Duodenal mucosa (tissue), 2 donors: ENCODE results near the gene SCYGR3.
"Not testable (repeated sequence)": the region's sequence is repeated elsewhere in the genome, so short reads cannot be mapped to it uniquely, and the experiment has no call there.

Source experiments
- H3K27ac ChIP-seq: one replicate; pipeline ENCODE4 v1.7.0; 2013; ENCODE audit warnings: low read depth, low read length
- H3K27me3 ChIP-seq, 2 donors: one replicate each; pipeline ENCODE4 v1.7.0; 2013; ENCODE audit warnings: low read length in 2 of 2, control low read depth in 1 of 2; ENCODE audit not compliant: insufficient read depth in 2 of 2, control insufficient read depth in 1 of 2
- H3K36me3 ChIP-seq, 2 donors: one replicate each; pipeline ENCODE4 v1.7.0; 2013; ENCODE audit warnings: low read length in 2 of 2, control low read depth in 1 of 2; ENCODE audit not compliant: insufficient read depth in 2 of 2, control insufficient read depth in 1 of 2
- H3K4me1 ChIP-seq, 2 donors: one replicate each; pipeline ENCODE4 v1.7.0; 2013; ENCODE audit warnings: low read length in 2 of 2, control low read depth in 1 of 2; ENCODE audit not compliant: insufficient read depth in 2 of 2, control insufficient read depth in 1 of 2
- H3K4me3 ChIP-seq, 2 donors: one replicate each; pipeline ENCODE4 v1.7.0; 2013; ENCODE audit warnings: low read length in 2 of 2, low read depth in 1 of 2
- H3K9ac ChIP-seq, 2 donors: one replicate each; pipeline ENCODE4 v1.7.0; 2013; ENCODE audit warnings: low read length in 2 of 2, low read depth in 1 of 2
- H3K9me3 ChIP-seq, 2 donors: one replicate each; pipeline ENCODE4 v1.7.0; 2013; ENCODE audit warnings: low read length in 2 of 2, control low read depth in 1 of 2; ENCODE audit not compliant: control insufficient read depth in 1 of 2

SCYGR3 gene

DNA sequence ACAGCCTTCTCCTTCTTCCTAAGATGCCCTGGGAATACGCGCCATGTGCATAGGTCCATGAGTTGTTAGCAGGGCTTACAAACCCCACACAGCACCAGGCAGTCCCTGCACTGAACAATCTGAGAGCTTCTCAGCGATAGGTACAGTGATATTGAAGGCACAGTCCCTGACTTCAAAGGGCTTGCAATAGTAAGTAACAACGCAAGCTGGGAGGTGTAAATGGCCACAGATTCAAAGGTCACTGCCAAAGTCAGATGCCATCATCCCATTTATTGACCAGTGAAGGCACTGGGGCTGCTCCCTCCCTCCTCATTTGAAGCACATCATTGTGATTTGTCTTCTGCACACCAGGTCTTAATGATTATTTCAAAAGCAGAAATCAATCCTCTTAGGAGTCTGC is 541 bp upstream of the SCYGR3 start:
- Histone ChIP-seq H3K4me3 (no peak overlapping the region), H3K4me1 (no peaks in the 10 kb centered on the region), H3K9me3 (no peaks in the 10 kb centered on the region), H3K27me3 (no peaks in the 10 kb centered on the region), H3K9ac (no peak overlapping the region), H3K27ac (no peak overlapping the region), H3K36me3 (no peaks in the 10 kb centered on the region)

DNA sequence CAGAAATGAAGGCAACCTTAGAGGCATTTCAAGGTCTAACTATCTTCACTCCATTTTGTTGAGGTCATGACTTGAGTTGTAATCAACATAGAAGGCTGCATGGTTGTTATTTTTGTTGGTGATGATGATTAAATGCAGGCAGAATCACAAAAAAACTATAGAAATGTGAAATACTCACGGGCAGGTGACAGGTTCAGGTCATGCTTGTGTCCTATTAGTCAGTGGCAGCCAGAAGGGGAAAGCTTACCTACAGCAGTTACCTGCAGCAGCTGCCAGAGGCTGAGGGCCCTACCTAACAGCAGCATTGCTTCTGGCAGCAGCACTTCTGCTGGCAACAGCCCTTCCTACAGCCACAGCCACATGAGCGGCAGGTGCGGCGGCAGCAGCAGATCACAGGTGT is 394 bp downstream of the SCYGR3 start:
- Histone ChIP-seq H3K9me3 (no peaks in the 10 kb centered on the region), H3K4me1 (no peaks in the 10 kb centered on the region), H3K27me3 (no peaks in the 10 kb centered on the region), H3K4me3 (no peak overlapping the region), H3K9ac (no peak overlapping the region), H3K27ac (no peak overlapping the region), H3K36me3 (no peaks in the 10 kb centered on the region)

DNA sequence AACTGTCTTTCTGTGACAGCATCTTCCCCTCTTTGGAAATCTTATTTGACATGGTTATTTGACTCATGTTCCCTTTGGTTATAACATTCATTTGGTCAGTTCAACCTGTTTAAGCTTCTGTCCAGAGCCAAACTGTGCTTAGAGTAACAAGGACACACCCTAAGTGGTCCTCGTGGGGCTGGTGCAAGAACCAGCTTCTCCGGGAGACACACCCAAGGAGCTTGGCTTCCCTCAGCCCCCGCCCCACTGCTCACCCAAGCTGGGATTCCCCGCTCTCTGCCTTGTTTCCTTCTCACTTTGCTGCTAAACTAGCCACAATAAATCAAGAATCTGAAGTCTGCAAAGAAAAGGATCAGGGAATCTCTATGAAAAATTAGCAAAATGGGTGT is 1.4 kb downstream of the SCYGR3 start:
- H3K9me3 ChIP-seq = no peaks in the 10 kb centered on the region
- no peak overlapping the region for H3K9ac ChIP-seq
- no peaks in the 10 kb centered on the region for H3K36me3 ChIP-seq

DNA sequence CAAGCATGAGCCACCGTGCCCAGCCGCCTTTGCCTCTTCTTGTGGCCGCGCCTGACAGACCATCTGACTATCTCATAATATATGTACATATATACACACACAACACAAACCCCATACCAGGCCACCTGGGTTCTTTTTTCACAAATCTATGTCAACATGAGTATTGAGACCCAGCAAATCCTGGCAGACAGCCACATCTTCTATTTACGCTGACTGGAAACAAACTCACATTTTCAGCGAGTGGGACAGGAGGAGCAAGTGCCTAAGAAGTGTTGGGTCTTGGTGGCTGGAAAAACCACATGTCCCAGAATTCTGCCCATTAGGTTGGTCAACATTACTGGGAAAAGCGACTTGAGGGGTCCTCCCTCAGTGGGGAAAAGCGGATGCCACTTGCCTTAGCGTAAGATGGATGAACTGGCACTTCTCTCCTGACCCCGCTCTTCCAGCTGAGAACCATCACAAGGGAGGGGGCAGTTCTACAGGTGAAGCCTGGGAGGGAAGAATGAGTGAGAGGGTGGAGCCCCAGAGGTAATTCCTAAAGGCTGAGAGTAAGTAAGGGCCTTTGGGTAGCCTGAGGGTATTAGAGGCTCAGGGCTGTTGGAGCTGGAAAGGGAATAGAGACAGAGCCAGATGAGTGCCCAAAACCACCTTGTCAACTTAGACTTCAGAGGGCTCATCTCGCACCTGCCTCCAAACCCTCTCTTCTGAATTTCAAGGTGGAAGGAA is 1.9 kb downstream of the SCYGR3 start:
- Histone ChIP-seq H3K36me3 (no peaks in the 10 kb centered on the region), H3K4me1 (no peaks in the 10 kb centered on the region), H3K27ac (no peak overlapping the region), H3K4me3 (no peak overlapping the region), H3K27me3 (no peaks in the 10 kb centered on the region), H3K9me3 (no peaks in the 10 kb centered on the region), H3K9ac (no peak overlapping the region)

More for the DNA sequence above, 1.4 kb downstream of the SCYGR3 start:
- no peak overlapping the region for H3K27ac ChIP-seq
- no peaks in the 10 kb centered on the region for H3K4me1 ChIP-seq
- no peak overlapping the region for H3K4me3 ChIP-seq
- no peaks in the 10 kb centered on the region for H3K27me3 ChIP-seq

DNA sequence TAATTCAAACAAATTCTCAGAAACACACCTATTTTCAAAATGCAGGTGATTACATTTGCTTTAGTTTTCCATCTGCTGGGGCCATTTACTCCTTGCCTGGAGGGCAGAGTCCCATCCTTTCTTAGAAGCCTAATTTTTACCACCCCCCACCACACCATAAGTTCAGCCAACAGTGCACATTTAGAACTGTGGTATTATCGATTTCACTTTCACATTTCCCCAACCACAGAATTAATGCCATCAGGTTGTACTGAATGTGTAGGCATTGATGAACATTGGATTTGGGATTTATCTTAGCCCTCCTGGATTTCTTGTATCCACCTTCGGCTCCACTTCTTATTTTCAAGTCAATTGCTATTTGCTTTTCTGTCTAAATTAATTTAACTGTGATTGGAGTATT is 4.5 kb downstream of the SCYGR3 start:
- H3K36me3 ChIP-seq = no peaks in the 10 kb centered on the region
- no peaks in the 10 kb centered on the region for H3K4me1 ChIP-seq
- H3K9ac ChIP-seq = no peak overlapping the region
- no peaks in the 10 kb centered on the region for H3K27me3 ChIP-seq
- no peak overlapping the region for H3K4me3 ChIP-seq
- no peak overlapping the region for H3K27ac ChIP-seq
- H3K9me3 ChIP-seq = no peaks in the 10 kb centered on the region

DNA sequence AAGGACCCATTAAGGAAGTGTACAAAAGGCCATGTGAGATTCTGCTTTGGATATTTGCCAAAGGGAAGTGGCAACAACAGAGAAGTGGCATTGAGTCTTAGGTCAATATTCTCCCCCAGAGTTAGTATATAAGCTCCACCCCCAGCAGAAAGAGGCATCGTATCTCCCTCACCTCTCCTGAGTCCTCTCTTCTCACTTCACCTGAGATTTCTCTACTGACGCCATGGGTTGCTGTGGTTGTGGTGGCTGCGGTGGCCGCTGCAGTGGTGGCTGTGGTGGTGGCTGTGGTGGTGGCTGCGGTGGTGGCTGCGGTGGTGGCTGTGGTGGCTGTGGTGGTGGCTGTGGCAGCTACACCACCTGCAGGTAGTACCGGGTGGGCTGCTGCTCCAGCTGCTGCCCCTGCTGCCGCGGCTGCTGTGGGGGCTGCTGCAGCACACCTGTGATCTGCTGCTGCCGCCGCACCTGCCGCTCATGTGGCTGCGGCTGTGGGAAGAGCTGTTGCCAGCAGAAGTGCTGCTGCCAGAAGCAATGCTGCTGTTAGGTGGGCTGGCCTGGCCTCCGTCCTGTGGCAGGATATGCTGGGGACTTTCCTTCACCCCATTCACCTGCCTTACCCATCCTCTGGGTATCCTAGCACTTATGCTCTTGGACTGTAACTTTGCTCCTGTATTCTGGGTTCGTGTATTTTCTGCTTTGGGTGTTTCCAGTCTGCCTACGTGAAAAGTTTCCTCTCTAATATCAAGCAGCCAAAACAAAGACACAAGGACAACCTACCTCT is 5.9 kb downstream of the SCYGR3 start:
- H3K9ac ChIP-seq = no peak overlapping the region
- H3K27me3 ChIP-seq = no peaks in the 10 kb centered on the region
- no peaks in the 10 kb centered on the region for H3K9me3 ChIP-seq
- H3K27ac ChIP-seq = no peak overlapping the region
- H3K36me3 ChIP-seq = no peaks in the 10 kb centered on the region
- H3K4me3 ChIP-seq = no peak overlapping the region
- no peaks in the 10 kb centered on the region for H3K4me1 ChIP-seq

DNA sequence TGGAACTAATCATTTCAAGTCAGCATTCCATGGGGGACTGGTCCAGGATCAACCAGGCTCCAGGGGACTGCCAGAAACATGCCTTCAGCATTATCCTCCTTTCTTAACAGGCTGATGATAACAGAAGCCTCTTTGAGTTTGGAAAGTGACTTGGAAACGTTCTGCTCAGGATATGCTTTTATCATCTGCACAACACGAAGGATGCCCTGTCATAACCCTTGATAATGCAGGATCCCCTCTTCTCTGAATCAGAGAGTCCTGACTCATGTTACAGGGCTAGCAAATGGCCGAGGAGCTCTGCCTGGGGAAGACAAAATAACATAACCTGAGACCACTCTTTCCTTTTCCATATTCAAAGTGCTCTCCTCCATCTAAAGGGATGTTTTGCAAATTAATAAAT is 6.7 kb downstream of the SCYGR3 start:
- H3K27me3 ChIP-seq = no peaks in the 10 kb centered on the region
- no peaks in the 10 kb centered on the region for H3K36me3 ChIP-seq
- H3K27ac ChIP-seq = no peak overlapping the region
- H3K4me3 ChIP-seq = no peak overlapping the region
- no peaks in the 10 kb centered on the region for H3K9me3 ChIP-seq
- H3K9ac ChIP-seq = no peak overlapping the region
- no peaks in the 10 kb centered on the region for H3K4me1 ChIP-seq

DNA sequence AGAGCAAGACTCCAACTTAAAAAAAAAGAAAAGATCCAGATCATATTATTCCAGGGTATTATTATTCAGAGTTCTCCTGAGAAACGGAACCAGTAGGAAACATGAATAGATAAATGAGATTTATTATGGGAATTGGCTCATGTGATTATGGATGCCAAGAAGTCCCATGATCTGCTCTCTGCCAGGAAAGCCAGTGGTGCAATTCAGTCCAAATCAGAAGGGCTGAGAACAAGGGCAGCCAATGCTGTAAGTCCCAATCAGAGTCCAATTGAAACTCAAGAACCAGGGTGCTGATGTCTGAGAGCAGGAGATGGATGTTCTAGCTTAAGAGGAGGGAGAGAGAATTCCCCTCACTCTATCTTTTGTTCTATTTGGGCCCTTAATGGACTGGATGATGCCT is 8.2 kb downstream of the SCYGR3 start:
- no peaks in the 10 kb centered on the region for H3K27me3 ChIP-seq
- H3K9ac ChIP-seq = no peak overlapping the region
- H3K27ac ChIP-seq = no peak overlapping the region
- H3K36me3 ChIP-seq = no peaks in the 10 kb centered on the region
- no peaks in the 10 kb centered on the region for H3K9me3 ChIP-seq
- H3K4me1 ChIP-seq = no peaks in the 10 kb centered on the region
- no peak overlapping the region for H3K4me3 ChIP-seq

DNA sequence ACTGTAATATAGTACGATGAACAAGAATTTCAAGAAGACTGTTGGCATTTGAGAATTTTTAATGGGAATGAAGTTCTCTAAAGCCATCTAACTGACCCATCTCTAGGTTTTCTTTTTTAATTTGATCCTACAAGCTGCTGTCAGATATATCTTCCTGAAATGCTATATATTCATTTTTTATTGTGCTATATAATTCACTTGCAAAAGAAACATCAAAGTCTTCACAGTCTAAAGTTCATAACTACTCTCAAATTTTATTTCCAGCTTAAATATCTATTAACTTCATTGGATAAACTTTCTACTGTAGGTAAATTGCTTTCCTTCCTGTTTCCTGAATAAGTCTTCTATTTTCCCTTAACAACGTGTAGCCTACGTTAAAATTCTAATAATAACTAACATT is 12.3 kb downstream of the SCYGR3 start:
- H3K9me3 ChIP-seq = no peaks in the 10 kb centered on the region
- no peaks in the 10 kb centered on the region for H3K27me3 ChIP-seq
- H3K27ac ChIP-seq = no peak overlapping the region
- H3K4me1 ChIP-seq = no peaks in the 10 kb centered on the region
- no peak overlapping the region for H3K9ac ChIP-seq
- no peak overlapping the region for H3K4me3 ChIP-seq
- no peaks in the 10 kb centered on the region for H3K36me3 ChIP-seq

DNA sequence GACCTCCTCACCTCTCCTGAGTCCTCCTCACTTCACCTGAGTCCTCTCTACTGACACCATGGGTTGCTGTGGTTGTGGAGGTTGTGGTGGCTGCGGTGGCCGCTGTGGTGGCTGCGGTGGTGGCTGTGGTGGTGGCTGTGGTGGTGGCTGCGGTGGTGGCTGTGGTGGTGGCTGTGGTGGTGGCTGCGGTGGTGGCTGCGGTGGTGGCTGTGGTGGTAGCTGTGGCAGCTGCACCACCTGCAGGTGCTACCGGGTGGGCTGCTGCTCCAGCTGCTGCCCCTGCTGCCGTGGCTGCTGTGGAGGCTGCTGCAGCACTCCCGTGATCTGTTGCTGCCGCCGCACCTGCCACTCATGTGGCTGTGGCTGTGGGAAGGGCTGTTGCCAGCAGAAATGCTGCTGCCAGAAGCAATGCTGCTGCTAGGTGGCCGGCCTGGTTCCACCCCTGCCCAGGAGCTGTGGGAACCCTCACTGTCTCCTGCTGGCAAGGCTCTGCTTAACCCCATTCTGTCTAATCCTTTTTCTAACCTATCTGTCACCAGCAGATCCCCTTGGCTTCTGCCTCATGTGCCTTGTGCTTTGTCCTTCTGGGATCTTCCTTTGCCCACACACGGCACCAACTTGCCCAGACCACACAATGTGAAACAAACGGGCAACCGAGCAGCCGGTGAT is 15.7 kb downstream of the SCYGR3 start, which contains the start of gene SCYGR2:
SCYGR2 (plus strand) TSS at position 59 of the 669 bp plus-strand sequence; CDS start at position 59, 0 bp downstream.
- H3K4me3 ChIP-seq, H3K27me3 ChIP-seq, H3K36me3 ChIP-seq, H3K9ac ChIP-seq, H3K4me1 ChIP-seq, H3K27ac ChIP-seq, H3K9me3 ChIP-seq: not testable (repeated sequence)
